GM21529 (cell line): ENCODE data around the gene KRTAP12-1.
"Not testable (repeated sequence)": the region's sequence is repeated elsewhere in the genome, so short reads cannot be mapped to it uniquely, and the experiment has no call there.

ENCODE experiments used
- ATAC-seq: cut with Tn5 transposase; IDR thresholded peaks from one replicate; pipeline ENCODE4 v1.9.1; 2021; ENCODE audit not compliant: unreplicated experiment

The KRTAP12-1 gene

DNA sequence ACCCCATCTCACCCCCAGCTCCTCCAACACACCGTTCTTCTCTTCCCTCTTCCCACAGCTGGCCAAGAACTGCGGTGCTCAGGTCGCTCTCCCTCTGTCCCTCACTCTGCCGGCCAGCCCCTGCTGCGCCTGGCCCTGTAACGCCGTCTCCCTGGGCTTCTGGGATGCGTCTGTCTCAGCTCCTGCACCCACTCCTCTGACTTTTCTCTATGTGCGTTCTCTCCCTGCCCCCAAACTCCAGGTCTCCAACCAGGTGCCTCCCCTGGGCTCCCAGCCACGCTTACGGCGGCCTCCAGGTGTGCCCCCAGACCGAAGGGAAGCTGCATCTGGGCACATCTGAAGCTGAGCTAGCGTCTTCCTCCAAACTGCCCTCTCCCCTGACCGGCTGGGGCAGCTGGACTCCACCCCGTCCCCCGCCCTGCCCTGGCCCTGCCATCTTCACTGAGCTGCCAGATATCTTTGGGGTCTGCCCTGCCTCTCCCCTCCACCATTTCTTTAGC lies 17.6 kb upstream of the KRTAP12-1 start:
- ATAC-seq: no peak

DNA sequence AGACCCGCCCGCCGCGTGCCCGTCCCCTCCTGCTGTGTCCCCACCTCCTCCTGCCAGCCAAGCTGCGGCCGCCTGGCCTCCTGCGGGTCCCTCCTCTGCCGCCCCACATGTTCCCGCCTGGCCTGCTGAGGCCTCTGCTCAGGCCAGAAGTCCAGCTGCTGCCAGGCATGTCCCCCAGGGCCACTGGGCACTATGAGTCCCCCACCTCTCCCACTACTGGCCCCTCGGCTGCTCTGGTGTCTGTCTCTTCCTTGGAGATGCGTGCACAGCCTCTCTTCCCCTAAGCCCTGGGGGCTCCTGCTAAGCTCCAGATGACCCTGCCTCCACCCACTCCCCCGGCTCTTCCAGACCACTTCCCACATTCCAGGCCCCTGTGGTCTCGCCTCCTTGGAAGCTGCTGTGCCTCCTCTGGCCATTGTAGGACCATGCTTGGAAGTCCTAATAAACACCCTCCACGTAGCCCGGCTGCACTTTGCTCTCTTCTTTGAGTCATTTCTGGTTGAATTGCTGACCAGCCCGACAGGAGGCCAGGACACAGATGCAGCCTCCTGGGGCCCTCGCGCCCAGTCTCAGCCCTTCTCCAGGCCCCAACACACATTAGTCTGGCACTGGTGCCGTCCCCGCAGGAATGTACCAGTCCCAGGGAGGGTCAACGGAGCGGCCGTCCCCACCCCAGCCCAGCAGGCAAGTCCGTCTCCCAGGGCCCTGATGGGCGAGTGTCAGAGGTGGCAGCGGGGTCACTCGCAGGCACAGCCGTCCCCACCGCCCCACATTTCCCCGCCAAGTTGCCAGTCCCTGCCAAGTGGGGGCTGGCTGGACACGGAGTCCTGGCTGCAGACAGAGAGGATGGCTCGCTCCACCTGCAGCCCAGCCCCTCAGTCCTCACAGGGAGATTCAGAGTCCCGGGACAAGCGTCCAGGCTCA lies 16.1 kb upstream of the KRTAP12-1 start:
- ATAC-seq: no peak

DNA sequence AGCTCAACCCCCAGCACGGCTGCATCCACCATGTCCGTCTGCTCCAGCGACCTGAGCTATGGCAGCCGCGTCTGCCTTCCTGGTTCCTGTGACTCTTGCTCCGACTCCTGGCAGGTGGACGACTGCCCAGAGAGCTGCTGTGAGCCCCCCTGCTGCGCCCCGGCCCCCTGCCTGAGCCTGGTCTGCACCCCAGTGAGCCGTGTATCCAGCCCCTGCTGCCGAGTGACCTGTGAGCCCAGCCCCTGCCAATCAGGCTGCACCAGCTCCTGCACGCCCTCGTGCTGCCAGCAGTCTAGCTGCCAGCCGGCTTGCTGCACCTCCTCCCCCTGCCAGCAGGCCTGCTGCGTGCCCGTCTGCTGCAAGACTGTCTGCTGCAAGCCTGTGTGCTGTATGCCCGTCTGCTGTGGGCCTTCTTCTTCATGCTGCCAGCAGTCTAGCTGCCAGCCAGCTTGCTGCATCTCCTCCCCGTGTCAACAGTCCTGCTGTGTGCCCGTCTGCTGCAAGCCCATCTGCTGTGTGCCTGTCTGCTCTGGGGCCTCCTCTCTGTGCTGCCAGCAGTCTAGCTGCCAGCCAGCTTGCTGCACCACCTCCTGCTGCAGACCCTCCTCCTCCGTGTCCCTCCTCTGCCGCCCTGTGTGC lies 15.3 kb upstream of the KRTAP12-1 start, which contains the start of gene KRTAP10-12:
Gene KRTAP10-12, plus strand, starts transcription at position 1 of the 639 bp plus-strand sequence. Its CDS starts 30 bp downstream, at position 31.
- ATAC-seq: not testable (repeated sequence)

DNA sequence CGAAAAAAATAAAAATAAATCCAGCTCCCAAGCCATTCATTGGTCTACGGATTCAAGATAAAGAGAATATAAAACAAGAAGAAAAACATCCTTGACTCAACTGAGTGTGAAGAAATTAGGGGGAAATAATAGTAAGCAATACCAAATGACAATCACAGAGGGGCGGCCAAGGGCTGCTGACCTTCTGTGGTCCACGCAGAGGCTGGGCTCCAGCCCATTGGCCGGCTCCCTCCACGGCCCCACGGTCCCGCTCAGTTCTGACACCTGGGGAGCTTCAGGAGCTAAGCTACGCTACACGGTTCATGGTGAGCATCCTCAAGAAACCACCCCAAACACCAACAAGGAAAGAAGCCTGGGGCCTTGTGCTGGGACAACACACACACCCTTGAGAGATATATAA lies 14.6 kb upstream of the KRTAP12-1 start:
- ATAC-seq: no peak

DNA sequence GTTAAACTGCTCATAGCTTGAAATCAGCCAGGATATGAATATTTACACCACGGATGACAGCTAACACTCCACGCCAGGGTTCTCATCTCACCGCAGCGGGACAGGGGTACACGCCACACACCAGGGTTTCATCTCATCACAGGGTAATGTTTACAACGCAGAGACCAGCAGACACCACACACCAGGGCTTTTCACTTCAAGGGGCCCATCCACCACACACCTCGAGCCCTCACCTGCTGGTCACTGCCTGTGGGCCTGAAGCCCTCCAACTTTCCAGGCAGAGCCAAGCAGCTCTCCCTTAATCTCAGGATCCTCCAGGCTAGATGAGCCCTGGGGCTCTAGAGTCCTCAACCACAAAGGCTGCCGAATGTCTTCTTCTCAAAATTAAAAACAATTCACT lies 13.7 kb upstream of the KRTAP12-1 start:
- no peak for ATAC-seq

DNA sequence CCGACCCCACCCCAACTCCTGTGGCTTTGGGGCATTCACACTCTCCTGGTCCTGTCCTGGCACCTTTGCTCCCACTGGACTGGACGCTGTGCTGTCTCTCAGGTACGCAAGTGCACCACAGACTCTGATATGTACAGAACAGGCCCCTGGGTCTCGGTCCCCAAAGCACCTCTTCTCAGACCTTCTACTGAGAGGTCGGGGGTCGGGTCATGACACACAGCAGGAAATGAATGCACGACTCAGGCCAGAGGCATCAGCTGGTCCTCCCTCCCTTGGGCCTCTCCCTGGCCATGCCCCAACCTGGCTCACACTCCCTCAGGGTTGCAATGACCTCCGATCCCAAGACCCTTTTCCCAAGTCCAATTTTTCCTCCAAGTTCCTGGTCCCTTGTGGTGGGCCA lies 13.2 kb upstream of the KRTAP12-1 start:
- ATAC-seq: no peak

DNA sequence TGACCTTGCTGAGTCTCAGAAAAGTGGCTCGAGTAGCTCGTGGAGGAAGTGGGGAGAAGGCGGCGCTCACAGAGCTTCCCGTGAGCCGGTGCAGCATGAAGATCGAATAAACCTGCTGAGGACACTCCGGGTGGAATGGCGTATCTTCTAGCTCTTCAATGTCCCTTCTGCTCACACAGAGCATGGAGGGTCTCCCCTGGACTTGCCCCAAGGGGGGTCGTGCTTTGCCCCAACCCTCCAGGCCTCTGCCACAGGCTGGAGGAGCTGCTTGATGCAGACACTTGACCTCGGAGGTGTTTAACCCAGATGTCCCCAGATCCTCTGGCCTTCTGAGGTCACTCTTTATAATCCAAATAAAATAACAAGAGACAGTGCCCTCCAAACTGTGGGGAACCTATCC lies 12.8 kb upstream of the KRTAP12-1 start:
- ATAC-seq: no peak

DNA sequence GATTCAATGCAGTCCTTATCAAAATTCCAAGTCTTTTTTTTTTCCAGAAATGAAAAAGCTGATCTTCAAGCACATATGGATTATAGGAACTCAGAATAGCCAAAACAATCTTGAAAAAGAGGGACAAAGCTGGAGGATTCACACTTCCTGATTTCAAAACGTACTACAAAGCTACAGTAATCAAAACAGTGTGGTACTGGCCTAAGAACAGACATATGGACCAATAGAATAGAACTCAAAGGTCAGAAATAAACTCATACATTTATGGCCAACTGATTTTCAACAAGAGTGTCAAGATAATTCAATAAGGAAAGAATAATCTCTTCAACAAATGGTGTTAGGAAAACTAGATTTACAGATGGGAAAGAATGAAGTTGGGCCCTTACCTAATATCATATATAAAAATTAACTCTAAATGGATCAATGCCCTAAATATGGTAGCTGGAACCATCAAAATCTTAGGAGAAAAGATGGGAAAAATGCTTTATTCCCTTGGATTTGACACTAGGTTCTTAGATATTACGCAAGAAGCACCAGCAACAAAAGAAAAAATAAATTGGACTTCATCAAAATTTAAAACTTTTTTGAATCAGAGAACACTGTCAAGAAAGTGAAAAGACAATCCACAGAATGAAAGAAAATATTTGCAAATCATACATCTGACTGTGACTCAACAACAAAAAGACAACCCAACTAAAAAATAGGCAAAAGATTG lies 11.0 kb upstream of the KRTAP12-1 start:
- ATAC-seq: no peak

DNA sequence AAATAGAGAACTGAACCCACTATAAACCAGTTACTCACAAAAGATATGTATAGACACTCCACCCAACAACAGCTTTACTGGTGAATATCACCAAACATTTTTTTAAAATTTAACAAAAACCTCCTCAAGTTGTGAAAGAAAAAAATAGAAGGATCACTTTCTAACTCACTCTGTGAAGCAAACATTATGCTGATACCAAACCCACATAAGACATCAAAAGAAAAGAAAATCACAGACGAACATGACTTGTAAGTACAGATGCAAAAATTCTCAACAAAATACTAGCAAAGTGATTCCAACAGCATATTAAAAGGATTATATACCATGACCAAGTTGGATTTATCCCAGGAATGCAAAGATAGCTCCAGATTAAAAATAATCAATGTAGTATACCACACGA lies 9.7 kb upstream of the KRTAP12-1 start:
- ATAC-seq: no peak

DNA sequence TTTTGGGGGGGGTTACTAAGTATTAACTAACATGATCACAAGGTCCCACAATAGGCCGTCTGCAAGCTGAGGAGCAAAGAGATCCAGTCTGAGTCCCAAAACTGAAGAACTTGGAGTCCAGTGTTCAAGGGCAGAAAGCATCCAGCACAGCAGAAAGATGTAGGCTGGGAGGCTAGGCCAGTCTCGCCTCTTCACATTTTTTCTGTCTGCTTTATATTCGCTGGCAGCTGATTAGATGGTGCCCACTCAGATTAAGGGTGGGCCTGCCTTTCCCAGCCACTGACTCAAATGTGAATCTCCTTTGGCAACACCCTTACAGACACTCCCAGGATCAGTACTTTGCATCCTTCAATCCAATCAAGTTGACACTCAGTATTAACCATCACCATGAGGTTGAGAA lies 7.8 kb upstream of the KRTAP12-1 start:
- ATAC-seq: not testable (repeated sequence)

DNA sequence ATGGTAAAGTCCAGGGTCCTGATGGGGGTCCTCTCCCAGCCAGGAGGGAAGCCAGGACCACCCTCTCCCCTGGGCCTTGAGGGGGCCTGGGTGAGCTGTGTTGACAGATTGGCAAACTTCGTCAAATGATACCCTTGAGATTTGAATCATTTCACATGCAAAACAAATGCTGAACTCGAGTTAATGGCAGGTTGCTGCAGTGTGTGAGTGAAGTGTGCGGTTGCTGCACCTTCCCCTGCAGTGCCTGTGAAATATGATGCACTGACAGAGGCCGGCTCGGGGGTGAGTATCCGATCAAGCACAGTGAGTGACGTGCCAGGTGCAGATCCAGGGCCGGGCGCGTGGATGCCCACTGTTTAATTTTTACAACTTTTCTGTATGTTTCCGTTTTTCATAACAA lies 5.7 kb upstream of the KRTAP12-1 start:
- ATAC-seq: no peak

DNA sequence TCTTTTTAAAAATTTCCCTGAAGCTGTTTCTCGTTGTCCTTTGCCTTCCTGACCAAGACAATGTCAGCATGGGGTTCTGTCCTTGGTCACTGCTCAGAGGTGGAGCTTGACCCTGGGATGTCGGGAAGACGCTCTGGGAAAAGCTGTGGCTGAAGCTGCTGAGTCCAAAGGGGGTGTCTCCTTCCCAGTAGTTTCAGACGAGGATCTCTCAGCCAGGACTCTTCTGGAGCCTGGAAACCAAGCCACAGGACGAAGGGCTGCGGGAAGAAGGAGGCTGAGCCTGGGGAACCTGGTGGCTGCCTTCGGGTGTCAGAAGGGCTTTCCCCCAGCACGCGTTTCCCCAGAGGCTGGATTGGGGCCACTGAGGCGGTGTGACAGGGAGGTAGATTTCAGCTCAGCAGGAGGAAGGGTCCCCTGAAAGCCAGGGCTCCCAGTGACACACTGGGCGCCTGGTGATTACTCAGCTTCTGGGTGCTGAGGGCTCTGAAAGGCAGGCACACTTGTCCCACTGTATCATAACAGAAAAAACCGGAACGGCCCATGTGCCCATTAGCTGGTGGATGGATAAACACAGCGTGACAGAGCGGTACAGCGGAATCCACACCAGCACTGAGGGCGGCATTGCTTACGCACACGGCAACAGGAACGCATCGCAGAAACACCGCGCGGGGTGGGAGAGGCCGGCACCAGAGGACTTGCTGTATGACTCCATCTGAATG lies 5.0 kb upstream of the KRTAP12-1 start:
- no peak for ATAC-seq

DNA sequence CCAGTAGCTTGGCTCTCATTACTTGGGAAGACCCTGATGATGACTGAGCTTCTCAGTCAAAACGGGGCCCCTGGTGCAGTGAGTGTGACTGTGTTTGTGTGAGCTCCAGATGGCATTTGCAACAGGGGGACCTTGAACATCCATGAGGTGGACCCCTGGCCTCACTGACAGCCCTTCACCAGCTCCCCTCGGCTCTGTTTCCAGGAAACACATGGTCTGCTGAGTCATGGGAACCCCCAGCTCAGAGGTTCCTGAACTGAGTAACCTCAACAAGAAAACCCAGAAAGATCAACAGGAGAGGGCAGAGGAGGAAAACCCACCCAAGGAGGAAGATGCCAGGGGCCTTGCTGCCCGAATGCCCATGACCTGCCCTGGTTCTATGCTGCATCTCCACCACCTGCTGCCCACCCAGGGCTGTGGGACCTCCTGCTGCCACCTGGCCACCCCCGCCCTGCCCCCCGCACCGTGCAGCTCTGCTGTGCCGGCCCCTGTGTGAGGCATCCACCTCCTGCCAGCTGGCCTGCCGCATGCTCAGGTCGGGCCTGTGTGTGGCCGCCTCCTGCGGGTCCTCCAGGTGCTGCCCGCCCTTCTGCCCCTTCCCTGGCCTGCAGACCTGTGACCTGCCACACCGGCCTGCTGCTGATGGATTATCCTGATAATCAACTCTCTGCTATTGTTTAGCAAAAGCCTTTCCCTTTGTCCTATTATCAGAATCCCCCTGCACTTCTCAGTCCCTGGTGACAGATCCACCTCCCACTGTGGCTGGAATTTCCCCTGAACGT lies 4.2 kb upstream of the KRTAP12-1 start:
- ATAC-seq: no peak

DNA sequence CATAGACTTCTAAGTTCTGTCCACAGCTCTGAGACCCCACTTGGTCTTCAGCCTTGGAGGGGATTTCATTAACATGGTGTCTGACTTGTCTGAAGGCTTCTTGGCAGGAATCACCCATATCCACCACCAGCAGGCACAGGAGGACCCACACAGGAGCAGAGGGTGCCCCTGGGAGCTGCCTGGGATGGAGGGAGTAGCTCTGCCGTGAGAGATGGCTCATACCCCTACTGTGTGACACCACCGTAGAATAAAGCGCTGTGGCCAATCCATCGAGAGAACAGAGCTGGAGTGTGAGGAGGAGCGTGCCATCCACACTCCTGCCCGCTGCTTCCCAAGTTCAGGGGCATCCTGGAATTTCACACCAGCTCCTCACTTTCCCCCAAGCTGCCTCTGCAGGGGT lies 3.1 kb upstream of the KRTAP12-1 start:
- ATAC-seq: not testable (repeated sequence)

DNA sequence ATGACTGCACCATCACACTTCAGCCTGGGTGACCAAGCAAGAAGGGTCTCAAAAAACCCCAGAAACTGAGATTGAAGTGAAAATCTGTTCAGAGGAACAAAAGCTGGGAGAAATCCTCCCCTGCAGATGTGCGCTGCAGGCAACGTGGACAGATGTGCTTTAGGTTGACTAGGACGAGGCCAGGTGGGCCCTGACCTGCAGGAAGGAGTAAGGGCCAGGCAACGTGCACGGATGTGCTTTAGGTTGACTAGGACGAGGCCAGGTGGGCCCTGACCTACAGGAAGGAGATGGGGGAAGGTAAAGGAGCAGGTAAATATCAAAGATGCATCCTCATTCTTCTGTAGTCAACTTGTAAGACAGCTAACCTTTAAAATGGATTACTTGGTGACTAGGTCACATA lies 2.5 kb upstream of the KRTAP12-1 start:
- no peak for ATAC-seq

DNA sequence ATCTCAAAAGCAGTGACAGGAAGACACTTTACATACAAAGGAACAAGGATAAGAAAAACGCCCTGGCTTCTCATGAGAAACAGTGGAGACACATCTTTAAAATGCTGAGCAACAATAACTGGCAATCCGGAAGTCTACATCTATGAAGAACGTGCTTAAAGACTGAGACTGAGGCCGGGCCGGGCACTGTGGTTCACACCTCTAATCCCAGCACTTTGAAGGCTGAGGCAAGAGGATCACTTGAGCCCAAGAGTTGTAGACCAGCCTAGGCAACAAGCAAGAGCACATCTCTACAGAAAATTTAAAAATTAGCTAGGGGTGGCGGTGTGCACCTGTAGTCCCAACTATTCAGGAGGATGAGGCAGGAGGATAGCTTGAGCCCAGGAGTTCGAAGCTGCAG lies 2.1 kb upstream of the KRTAP12-1 start:
- ATAC-seq: no peak

DNA sequence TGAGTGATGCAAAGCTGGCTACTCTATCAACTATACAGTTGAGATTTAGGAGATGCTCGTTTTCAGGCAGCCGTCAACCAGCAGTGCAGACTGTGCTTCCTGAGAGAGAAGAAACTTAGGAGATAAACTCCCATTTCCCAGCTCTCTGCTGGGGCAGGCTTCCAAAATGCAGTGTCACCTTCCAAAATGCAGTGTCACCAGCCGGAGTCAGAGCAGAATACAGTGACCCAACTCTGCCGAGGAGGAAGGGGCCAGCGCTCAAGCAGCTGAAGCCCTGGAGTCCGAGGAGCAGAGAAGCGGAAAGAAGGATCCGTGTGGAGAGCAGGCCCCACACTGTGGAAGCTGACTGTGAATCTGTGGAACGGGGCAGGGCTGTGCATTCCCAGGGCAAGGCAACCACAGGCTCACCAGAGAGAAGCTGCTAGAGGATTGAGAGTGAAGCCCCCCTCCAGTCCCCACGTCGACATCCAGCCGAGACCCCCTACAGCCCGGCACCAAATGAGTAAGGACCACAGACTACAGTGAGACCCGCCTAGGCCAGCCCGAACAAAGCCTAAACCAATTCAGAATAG lies 703 bp upstream of the KRTAP12-1 start:
- ATAC-seq: no peak

DNA sequence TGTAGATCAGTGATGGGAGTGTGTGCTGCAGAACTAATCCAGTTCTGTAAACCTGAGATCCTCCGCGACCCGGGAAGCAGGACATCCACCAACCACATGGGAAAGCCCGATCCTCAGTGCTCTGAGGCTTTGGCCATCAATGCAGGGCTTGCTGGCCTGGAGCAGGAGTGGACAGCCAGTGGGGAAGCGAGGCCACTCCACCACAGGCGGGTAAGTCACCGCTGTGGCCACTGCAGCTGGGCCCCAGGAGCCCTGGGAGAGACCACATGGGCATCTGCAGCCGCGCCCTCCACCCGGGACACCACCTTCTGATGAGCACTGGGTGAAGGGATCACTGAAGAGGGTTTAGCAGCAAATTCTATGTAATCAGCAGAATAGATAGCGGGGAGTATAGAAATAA lies 811 bp downstream of the KRTAP12-1 start:
- ATAC-seq: no peak

DNA sequence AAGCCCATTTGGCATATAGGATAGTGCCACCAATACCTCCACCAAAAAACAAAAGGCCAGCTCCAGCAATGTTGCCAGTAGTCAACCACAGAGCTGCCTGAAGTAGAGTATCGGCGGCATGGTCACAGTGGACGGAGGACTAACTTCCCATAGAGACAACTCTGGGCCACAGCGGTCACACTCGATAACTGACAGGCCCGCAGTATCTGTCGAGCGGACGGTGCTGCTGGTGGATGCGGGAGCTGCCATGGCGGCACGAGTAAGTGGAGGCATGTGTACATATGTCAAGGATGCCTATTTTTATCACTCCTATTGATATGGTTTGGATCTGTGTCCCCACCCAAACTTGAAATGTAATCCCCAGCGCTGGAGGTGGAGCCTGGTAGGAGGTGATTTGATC lies 4.1 kb downstream of the KRTAP12-1 start:
- ATAC-seq: no peak

DNA sequence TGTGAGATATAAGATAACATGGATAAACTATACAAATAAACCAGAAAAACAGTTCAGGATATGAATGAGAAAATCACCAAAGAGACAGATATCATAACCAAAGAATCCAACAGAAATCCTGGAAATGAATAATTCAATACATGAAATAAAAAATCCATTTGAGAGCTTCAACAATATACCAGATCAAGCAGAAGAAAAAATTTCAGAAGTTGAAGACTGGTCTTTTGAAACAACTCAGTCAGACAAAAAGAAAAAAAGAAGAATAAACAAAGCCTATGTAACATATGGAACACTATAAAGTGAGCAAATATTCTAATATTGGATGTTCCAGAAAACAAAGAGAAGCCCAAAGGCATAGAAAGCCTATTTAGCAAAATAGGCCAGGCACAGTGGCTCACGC lies 10.1 kb downstream of the KRTAP12-1 start:
- ATAC-seq: no peak
